A549 (cell line): Measurements from ENCODE around the gene TRMT61B. TPM values are rescaled to one million over a fixed set of nuclear protein-coding genes. Genes with fewer than 3 reads are reported as not detected.

Experiments
- ATAC-seq, 2 experiments: fragments of 200-7000 bp in 1 of 2; fragments of >200 bp in 1 of 2; cut with Nextera tagmentation in 1 of 2; cut with Tn5 transposase in 1 of 2; 3 replicates each; pipeline versions ENCODE4 v1.8.0 to v1.9.1; 2018 to 2020; ENCODE audit warnings: mild to moderate bottlenecking in 1 of 2, moderate library complexity in 1 of 2
- CTCF ChIA-PET: fragments of 300-600 bp; sonication (Branson Sonifier 250); formaldehyde crosslinking; extraction: SDS; loops from one replicate; lab custom pipeline; 2021; ENCODE audit warnings: antibody characterized with exemption, inconsistent platforms; lab: Yijun Ruan, JAX
- POLR2A ChIA-PET: fragments of 350-600 bp; formaldehyde crosslinking; extraction: SDS; loops from one replicate; lab custom pipeline; 2021; ENCODE audit warnings: antibody characterized with exemption, inconsistent platforms; lab: Yijun Ruan, JAX
- DNase-seq, 2 experiments: peaks; one replicate each; pipeline versions ENCODE4 v3.0.0 to v3.0.0-alpha.2; 2011 to 2016; ENCODE audit warnings: low read depth in 1 of 2, low spot score in 1 of 2
- FAIRE-seq: peaks from 2 replicates; lab custom pipeline; 2011; peaks lifted over from hg19 to GRCh38; lab: Jason Lieb, UNC
- H3K27ac ChIP-seq, 2 experiments: fragments of >200 bp; sonication (Bioruptor Twin); formaldehyde crosslinking; 3 replicates each; pipeline ENCODE4 v1.5.1; 2016 to 2017
- H3K4me1 ChIP-seq: fragments of >200 bp; sonication (Bioruptor Twin); formaldehyde crosslinking; 3 replicates; pipeline ENCODE4 v1.6.1; 2016
- H3K4me2 ChIP-seq: fragments of >200 bp; sonication (Bioruptor Twin); formaldehyde crosslinking; 3 replicates; pipeline ENCODE4 v1.6.1; 2016
- H3K4me3 ChIP-seq: fragments of >200 bp; sonication (Bioruptor Twin); formaldehyde crosslinking; 3 replicates; pipeline ENCODE4 v1.5.1; 2016
- H3K9me3 ChIP-seq: fragments of >200 bp; sonication (Bioruptor Twin); formaldehyde crosslinking; 3 replicates; pipeline ENCODE4 v1.6.1; 2016
- ATOH8 ChIP-seq: fragments of 250-450 bp; sonication (Bioruptor Pico); IDR thresholded peaks from 2 replicates; pipeline ENCODE4 v1.5.0; 2020; ENCODE audit warnings: low read depth, mild to moderate bottlenecking, moderate library complexity
- CBX2 ChIP-seq: fragments of 200-600 bp; sonication (generic); IDR thresholded peaks from 2 replicates; pipeline ENCODE4 v1.6.1; 2016; ENCODE audit warnings: low read depth, mild to moderate bottlenecking, borderline replicate concordance
- CEBPB ChIP-seq, 2 experiments: fragments of >200 bp in 1 of 2; sonication (Bioruptor Twin) in 1 of 2; formaldehyde crosslinking in 1 of 2; IDR thresholded peaks; 2 replicates each; pipeline ENCODE4 v1.6.1; 2012 to 2016
- CHD2 ChIP-seq: fragments of 150-350 bp; IDR thresholded peaks from 2 replicates; pipeline ENCODE4 v1.6.1; 2014; ENCODE audit warnings: low read length; ENCODE audit not compliant: partially characterized antibody
- FOSL2 ChIP-seq, 2 experiments: fragments of 450-650 bp in 1 of 2; fragments of >200 bp in 1 of 2; sonication (Bioruptor Twin) in 1 of 2; formaldehyde crosslinking; IDR thresholded peaks; 2 replicates each; pipeline versions ENCODE4 v1.5.0 to v1.6.1; 2016 to 2020; ENCODE audit warnings: mild to moderate bottlenecking in 1 of 2, moderate library complexity in 1 of 2
- FOXS1 ChIP-seq: fragments of 250-450 bp; sonication (Bioruptor Pico); IDR thresholded peaks from 2 replicates; pipeline ENCODE4 v1.5.0; 2020; ENCODE audit warnings: mild to moderate bottlenecking, moderate library complexity
- GATA3 ChIP-seq: IDR thresholded peaks from 2 replicates; pipeline ENCODE4 v1.6.1; 2012; ENCODE audit warnings: borderline replicate concordance
- HDAC2 ChIP-seq: fragments of 200-600 bp; sonication (generic); IDR thresholded peaks from 2 replicates; pipeline ENCODE4 v1.6.1; 2016
- HMGXB4 ChIP-seq: fragments of 250-450 bp; sonication (Bioruptor Pico); IDR thresholded peaks from 2 replicates; pipeline ENCODE4 v1.5.0; 2021; ENCODE audit warnings: mild to moderate bottlenecking, moderate library complexity, borderline replicate concordance
- HOXA7 ChIP-seq: fragments of 250-450 bp; sonication (Bioruptor Pico); IDR thresholded peaks from 2 replicates; pipeline ENCODE4 v1.5.0; 2020; ENCODE audit warnings: mild to moderate bottlenecking, moderate library complexity
- MYC ChIP-seq: IDR thresholded peaks from 2 replicates; pipeline ENCODE4 v1.6.1; 2012; ENCODE audit warnings: mild to moderate bottlenecking, inconsistent platforms, low read length, improper control_type of control experiment, borderline replicate concordance
- NR3C1 ChIP-seq: fragments of >200 bp; sonication (Bioruptor Twin); formaldehyde crosslinking; IDR thresholded peaks from 3 replicates; pipeline ENCODE4 v1.6.1; 2017
- POLR2AphosphoS2 ChIP-seq: conservative IDR thresholded peaks from 2 replicates; pipeline ENCODE4 v1.6.1; 2012; ENCODE audit warnings: low read length, improper control_type of control experiment, inconsistent platforms
- RFX5 ChIP-seq: fragments of 450-650 bp; IDR thresholded peaks from 2 replicates; pipeline ENCODE4 v1.7.1; 2014; ENCODE audit warnings: antibody characterized with exemption, mild to moderate bottlenecking, moderate library complexity
- SREBF2 ChIP-seq: fragments of 450-650 bp; IDR thresholded peaks from 2 replicates; pipeline ENCODE4 v1.6.1; 2014; ENCODE audit warnings: mild to moderate bottlenecking, moderate library complexity
- TFCP2L1 ChIP-seq: fragments of 250-450 bp; sonication (Bioruptor Pico); IDR thresholded peaks from 2 replicates; pipeline ENCODE4 v1.5.0; 2021; ENCODE audit warnings: mild to moderate bottlenecking
- TP53 ChIP-seq: fragments of 250-450 bp; sonication (Bioruptor Pico); IDR thresholded peaks from 2 replicates; pipeline ENCODE4 v1.5.0; 2021; ENCODE audit warnings: mild to moderate bottlenecking, moderate library complexity
- WGBS: methylation state at CpG from one replicate; pipeline ENCODE4 v1.1.6; 2017; ENCODE audit errors: missing lambda C conversion rate; 5-methylcytosine and 5-hydroxymethylcytosine counted together
- polyA plus RNA-seq, 4 experiments: library from polyadenylated mRNA; depleted of rRNA in 3 of 4; stranded (reverse); fragments of >200 nt; fragmentation: RNase III in 1 of 4; extraction: RNeasy Plus Mini Kit Qiagen cat#74134 plus additional on column Dnase treatment in 1 of 4; gene quantifications; 2 replicates in 3 of 4; 3 replicates in 1 of 4; pipeline ENCODE4 v1.2.3, GENCODE V29; 2011 to 2017
- TF ChIP-seq, protein P1 (sequence below): fragments of 200-600 bp; sonication (generic); IDR thresholded peaks from 2 replicates; pipeline ENCODE4 v1.6.1; 2016; ENCODE audit warnings: antibody characterized with exemption, mild to moderate bottlenecking, moderate library complexity
- TF ChIP-seq, protein P2 (sequence below): IDR thresholded peaks from 2 replicates; pipeline ENCODE4 v1.6.1; 2012; ENCODE audit warnings: low read depth, borderline replicate concordance

The TRMT61B gene
- polyA plus RNA-seq, 2 of the 4 experiments (the other 2 are of a cell fraction) = 21.6 to 38.6 TPM

GRCh38 chr2:28906376-28906775 lies 36.3 kb upstream of the TRMT61B start:
- POLR2A ChIA-PET = no interaction called here
- no peak for FAIRE-seq
- DNase-seq = no peak
- TF ChIP-seq, protein P1, sequence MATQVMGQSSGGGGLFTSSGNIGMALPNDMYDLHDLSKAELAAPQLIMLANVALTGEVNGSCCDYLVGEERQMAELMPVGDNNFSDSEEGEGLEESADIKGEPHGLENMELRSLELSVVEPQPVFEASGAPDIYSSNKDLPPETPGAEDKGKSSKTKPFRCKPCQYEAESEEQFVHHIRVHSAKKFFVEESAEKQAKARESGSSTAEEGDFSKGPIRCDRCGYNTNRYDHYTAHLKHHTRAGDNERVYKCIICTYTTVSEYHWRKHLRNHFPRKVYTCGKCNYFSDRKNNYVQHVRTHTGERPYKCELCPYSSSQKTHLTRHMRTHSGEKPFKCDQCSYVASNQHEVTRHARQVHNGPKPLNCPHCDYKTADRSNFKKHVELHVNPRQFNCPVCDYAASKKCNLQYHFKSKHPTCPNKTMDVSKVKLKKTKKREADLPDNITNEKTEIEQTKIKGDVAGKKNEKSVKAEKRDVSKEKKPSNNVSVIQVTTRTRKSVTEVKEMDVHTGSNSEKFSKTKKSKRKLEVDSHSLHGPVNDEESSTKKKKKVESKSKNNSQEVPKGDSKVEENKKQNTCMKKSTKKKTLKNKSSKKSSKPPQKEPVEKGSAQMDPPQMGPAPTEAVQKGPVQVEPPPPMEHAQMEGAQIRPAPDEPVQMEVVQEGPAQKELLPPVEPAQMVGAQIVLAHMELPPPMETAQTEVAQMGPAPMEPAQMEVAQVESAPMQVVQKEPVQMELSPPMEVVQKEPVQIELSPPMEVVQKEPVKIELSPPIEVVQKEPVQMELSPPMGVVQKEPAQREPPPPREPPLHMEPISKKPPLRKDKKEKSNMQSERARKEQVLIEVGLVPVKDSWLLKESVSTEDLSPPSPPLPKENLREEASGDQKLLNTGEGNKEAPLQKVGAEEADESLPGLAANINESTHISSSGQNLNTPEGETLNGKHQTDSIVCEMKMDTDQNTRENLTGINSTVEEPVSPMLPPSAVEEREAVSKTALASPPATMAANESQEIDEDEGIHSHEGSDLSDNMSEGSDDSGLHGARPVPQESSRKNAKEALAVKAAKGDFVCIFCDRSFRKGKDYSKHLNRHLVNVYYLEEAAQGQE = no peak
- TF ChIP-seq TFCP2L1 (CRISPR knock-in tag) (no peak), HDAC2 (no peak), GATA3 (no peak), FOXS1 (CRISPR knock-in tag) (no peak), ATOH8 (CRISPR knock-in tag) (no peak), CBX2 (no peak), FOSL2 (IDR thresholded peaks at IDR 0.05) (no peak), FOSL2 (CRISPR knock-in tag; IDR thresholded peaks at IDR 0.05) (no peak), MYC (no peak), NR3C1 (no peak), HOXA7 (CRISPR knock-in tag) (no peak), CHD2 (no peak), CEBPB (IDR thresholded peaks at IDR 0.05) (no peak), POLR2AphosphoS2 (no peak; the same call in 1 of the 2 replicates), SREBF2 (no peak), TP53 (no peak), RFX5 (no peak)
- TF ChIP-seq, protein P2, sequence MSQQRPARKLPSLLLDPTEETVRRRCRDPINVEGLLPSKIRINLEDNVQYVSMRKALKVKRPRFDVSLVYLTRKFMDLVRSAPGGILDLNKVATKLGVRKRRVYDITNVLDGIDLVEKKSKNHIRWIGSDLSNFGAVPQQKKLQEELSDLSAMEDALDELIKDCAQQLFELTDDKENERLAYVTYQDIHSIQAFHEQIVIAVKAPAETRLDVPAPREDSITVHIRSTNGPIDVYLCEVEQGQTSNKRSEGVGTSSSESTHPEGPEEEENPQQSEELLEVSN = no peak
- Histone ChIP-seq H3K4me1 (peaks cover 58% of the 10 kb centered on the region), H3K4me3 (no peak overlapping the region), H3K9me3 (no peaks in the 10 kb centered on the region), H3K4me2 (no peak overlapping the region), H3K27ac (no peak overlapping the region)
- WGBS = 77% methylated on average over 4 of the region's 4 CpGs
- CTCF ChIA-PET = interaction anchor here (1.4 kb wide), 1 partner anchor 84 kb away, joined by 3 read pairs; no protein-coding TSS in a partner anchor
- ATAC-seq = no peak

- POLR2A ChIA-PET = interaction anchor here (1.0 to 1.6 kb wide), 2 partner anchors 10 to 11 kb away, joined by 3 to 5 read pairs; partner anchors contain the start of gene WDR43
- no peak for ATAC-seq
Observed at GRCh38 chr2:28905533-28905932, 35.4 kb upstream of the TRMT61B start.

More at GRCh38 chr2:28905533-28905932, 35.4 kb upstream of the TRMT61B start:
- Histone ChIP-seq H3K27ac (no peak overlapping the region), H3K4me2 (peak overlapping the region; percentile 54; the same call in 1 of the 3 replicates), H3K4me3 (no peak overlapping the region), H3K4me1 (peaks cover 66% of the 10 kb centered on the region), H3K9me3 (no peaks in the 10 kb centered on the region)
- no peak for FAIRE-seq
- no peak for TF ChIP-seq HMGXB4 (CRISPR knock-in tag)
- TF ChIP-seq CEBPB (IDR thresholded peaks at IDR 0.05) = peak; percentile 22 to 59; a peak in 1 of 4 replicates
- DNase-seq = no peak
- CTCF ChIA-PET = interaction anchor here (1.4 kb wide), 1 partner anchor 84 kb away, joined by 3 read pairs; no protein-coding TSS in a partner anchor
- WGBS = 92% methylated on average over 3 of the region's 3 CpGs
